Chondrocyte (in vitro differentiated cells): ENCODE measurements around the gene PILRA. TPM values are rescaled to one million over a fixed set of nuclear protein-coding genes. Genes with fewer than 3 reads are reported as not detected.
"Not testable (repeated sequence)": the region's sequence is repeated elsewhere in the genome, so short reads cannot be mapped to it uniquely, and the experiment has no call there.

ENCODE experiments used
- DNase-seq: peaks from one replicate; pipeline ENCODE4 v3.0.0; 2021; ENCODE audit warnings: mixed read lengths, low spot score
- H3K27ac Mint-ChIP-seq: one replicate; pipeline ENCODE4 v1.8.0; 2021; ENCODE audit warnings: mild to moderate bottlenecking, moderate library complexity, mixed read lengths; ENCODE audit not compliant: unreplicated experiment
- H3K27me3 Mint-ChIP-seq: 2 replicates; pipeline ENCODE4 v1.8.0; 2021; ENCODE audit warnings: low read depth, mixed read lengths
- H3K36me3 Mint-ChIP-seq: 2 replicates; pipeline ENCODE4 v1.8.0; 2021; ENCODE audit warnings: low read depth, mixed read lengths
- H3K4me1 Mint-ChIP-seq: 2 replicates; pipeline ENCODE4 v1.8.0; 2021; ENCODE audit warnings: low read depth, mild to moderate bottlenecking, mixed read lengths
- H3K4me3 Mint-ChIP-seq: one replicate; pipeline ENCODE4 v1.8.0; 2021; ENCODE audit warnings: mild to moderate bottlenecking, moderate library complexity, mixed read lengths; ENCODE audit not compliant: unreplicated experiment
- H3K9me3 Mint-ChIP-seq: 2 replicates; pipeline ENCODE4 v1.8.0; 2021; ENCODE audit warnings: low read depth, mixed read lengths
- long read RNA-seq: library from polyadenylated mRNA; stranded (forward); transcript quantifications from one replicate; pipeline ENCODE4 v2.0.0, GENCODE V29; 2021
- total RNA-seq: library from RNA; stranded (reverse); gene quantifications from 3 replicates; pipeline ENCODE4 v1.2.1, GENCODE V29; 2021
- TF ChIP-seq, protein P1 (sequence below): fragments of 200-600 bp; sonication (generic); IDR thresholded peaks from 2 replicates; pipeline ENCODE4 v1.5.0; 2021; ENCODE audit warnings: antibody characterized with exemption, mild to moderate bottlenecking, moderate library complexity

Gene PILRA
- 0.60 to 0.92 TPM (median 0.62 TPM) in 3 replicates for total RNA-seq
- long read RNA-seq = 0 reads

DNA sequence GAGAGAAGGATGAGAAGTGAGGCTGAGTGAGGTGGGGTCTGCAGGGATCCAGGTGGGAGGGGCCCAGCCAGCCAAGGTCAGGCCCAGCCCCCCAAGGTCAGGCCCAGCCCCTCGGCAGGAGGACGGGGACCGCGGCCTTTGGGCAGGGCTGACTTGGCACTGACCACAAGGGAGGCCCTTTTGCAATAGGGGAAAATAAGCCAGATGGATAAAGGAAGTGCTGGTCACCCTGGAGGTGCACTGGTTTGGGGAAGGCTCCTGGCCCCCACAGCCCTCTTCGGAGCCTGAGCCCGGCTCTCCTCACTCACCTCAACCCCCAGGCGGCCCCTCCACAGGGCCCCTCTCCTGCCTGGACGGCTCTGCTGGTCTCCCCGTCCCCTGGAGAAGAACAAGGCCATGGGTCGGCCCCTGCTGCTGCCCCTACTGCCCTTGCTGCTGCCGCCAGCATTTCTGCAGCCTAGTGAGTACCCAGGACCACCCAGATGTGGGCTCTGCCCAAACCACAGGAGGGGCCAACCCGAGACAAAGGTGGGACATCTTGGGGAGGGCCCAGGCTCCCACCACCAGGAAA, at the start of gene PILRA:
TSS of gene PILRA (plus strand) at position 227 of the 571 bp plus-strand sequence. CDS start at position 397, 170 bp downstream.
- no peaks in the 10 kb centered on the region for H3K9me3 Mint-ChIP-seq
- H3K4me3 Mint-ChIP-seq = no peak within 1 kb of the TSS
- H3K4me1 Mint-ChIP-seq = no peaks in the 10 kb centered on the region
- H3K27me3 Mint-ChIP-seq = no peaks in the 10 kb centered on the region
- peak; percentile 68 for DNase-seq
- H3K27ac Mint-ChIP-seq = no peak within 1 kb of the TSS
- no peaks in the 10 kb centered on the region for H3K36me3 Mint-ChIP-seq
- TF ChIP-seq, protein P1, sequence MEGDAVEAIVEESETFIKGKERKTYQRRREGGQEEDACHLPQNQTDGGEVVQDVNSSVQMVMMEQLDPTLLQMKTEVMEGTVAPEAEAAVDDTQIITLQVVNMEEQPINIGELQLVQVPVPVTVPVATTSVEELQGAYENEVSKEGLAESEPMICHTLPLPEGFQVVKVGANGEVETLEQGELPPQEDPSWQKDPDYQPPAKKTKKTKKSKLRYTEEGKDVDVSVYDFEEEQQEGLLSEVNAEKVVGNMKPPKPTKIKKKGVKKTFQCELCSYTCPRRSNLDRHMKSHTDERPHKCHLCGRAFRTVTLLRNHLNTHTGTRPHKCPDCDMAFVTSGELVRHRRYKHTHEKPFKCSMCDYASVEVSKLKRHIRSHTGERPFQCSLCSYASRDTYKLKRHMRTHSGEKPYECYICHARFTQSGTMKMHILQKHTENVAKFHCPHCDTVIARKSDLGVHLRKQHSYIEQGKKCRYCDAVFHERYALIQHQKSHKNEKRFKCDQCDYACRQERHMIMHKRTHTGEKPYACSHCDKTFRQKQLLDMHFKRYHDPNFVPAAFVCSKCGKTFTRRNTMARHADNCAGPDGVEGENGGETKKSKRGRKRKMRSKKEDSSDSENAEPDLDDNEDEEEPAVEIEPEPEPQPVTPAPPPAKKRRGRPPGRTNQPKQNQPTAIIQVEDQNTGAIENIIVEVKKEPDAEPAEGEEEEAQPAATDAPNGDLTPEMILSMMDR = no peak

DNA sequence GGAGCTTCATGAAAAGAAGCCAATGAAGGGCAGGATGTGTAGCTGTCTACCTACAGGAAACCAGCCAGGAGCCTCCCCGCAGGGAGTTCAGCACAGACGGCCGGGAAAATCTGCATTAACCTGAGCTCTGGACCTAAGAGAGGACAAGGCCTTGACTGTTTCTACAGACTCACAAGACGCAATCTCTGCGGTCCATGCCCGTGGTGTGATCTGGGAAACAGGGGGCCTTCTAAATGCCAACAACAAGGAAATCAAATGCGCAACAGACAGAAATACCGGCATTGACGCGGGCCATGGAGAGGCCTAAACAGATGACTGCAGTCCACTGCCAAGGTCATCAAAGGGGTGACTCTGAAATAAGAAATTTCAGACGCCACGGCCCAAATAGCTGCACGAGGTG, 49.1 kb upstream of the PILRA start:
- H3K9me3 Mint-ChIP-seq, H3K4me1 Mint-ChIP-seq, H3K27ac Mint-ChIP-seq, DNase-seq, H3K4me3 Mint-ChIP-seq, H3K27me3 Mint-ChIP-seq: not testable (repeated sequence)
- peaks cover 16% of the 10 kb centered on the region for H3K36me3 Mint-ChIP-seq

DNA sequence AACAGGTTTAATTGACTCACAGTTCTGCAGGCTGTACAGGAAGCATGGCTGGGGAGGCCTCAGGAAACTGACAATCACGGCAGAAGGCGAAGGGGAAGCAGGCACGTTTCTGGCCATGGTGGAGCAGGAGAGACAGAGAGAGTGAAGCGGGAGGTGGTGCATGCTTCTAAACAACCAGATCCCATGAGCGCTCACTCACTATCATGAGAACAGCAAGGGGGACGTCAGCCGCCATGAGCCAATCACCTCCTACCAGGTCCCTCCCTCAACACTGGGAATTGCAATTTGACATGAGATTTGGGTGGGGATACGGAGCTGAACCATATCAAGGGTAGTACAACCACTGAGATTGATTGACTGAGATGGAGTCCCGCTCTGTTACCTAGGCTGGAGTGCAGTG, 47.6 kb upstream of the PILRA start:
- H3K27ac Mint-ChIP-seq, H3K4me1 Mint-ChIP-seq, H3K27me3 Mint-ChIP-seq, H3K4me3 Mint-ChIP-seq, DNase-seq, H3K9me3 Mint-ChIP-seq: not testable (repeated sequence)
- H3K36me3 Mint-ChIP-seq = peaks cover 10% of the 10 kb centered on the region

DNA sequence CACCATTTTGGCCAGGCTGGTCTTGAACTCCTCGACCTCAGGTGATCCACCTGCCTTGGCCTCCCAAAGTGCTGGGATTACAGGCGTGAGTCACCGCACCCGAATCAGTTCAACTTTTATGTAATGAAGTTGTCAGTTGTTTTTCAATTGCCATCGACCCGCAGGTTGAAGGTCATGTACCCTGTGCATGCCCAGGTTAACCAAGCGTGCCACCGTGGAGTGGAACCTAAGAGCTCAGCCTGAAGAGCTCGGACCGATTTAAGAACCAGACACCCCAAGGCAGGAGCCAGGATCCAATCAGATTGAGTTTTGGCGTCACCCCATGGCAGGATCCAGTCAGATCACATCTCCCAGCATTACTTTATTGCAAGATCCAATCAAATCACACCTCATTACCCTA, 46.4 kb upstream of the PILRA start:
- not testable (repeated sequence) for H3K9me3 Mint-ChIP-seq, H3K4me1 Mint-ChIP-seq, H3K4me3 Mint-ChIP-seq, H3K36me3 Mint-ChIP-seq, DNase-seq, H3K27ac Mint-ChIP-seq, H3K27me3 Mint-ChIP-seq

DNA sequence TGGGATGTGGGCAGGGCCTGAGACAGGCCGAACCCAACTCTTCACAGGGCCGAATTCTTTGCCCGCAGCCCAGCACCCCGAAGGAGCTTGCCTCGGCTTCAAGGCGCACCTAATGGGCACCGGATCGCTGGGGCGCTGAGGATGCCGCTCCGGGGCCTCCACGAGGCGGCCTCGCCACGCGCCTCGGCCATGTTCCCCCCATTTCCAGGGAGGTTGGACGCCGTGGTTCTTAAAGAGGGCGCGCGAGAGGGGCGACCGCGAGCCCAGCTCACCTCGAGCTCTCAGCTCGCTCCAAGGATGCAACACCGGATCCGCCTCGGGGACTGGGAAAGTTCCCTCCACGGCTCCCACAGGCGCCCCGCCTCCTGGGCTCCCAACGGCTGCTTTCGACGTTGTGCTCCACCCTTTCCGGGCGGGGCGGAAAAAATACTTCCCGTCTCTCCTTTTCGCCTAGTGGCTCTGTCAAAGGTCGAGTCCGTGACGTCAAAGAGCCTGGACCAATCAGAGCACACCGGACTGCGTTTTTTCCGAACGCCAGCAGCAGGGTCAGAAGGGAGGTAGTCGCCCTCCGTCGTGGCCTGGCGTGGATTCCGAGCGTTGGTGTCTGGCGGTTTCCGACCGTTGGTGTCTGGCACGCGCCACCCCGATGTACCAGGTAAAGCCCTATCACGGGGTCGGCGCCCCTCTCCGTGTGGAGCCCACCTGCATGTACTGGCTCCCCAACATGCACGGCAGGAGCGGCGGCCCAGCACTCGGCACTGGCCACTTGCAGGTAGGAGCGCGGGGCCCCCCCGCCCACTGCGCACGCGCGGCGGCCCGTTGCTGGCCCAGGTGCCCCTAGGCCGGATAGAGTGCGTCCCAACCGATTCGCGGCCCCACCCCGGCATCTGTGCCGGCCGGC, 37.5 kb upstream of the PILRA start:
- not testable (repeated sequence) for H3K9me3 Mint-ChIP-seq, H3K36me3 Mint-ChIP-seq, H3K27me3 Mint-ChIP-seq, DNase-seq
- H3K27ac Mint-ChIP-seq = peak overlapping the region; percentile 94
- H3K4me1 Mint-ChIP-seq = peaks cover 13% of the 10 kb centered on the region
- H3K4me3 Mint-ChIP-seq = peak overlapping the region; percentile 87
- TF ChIP-seq, protein P1 = peak; percentile 40

DNA sequence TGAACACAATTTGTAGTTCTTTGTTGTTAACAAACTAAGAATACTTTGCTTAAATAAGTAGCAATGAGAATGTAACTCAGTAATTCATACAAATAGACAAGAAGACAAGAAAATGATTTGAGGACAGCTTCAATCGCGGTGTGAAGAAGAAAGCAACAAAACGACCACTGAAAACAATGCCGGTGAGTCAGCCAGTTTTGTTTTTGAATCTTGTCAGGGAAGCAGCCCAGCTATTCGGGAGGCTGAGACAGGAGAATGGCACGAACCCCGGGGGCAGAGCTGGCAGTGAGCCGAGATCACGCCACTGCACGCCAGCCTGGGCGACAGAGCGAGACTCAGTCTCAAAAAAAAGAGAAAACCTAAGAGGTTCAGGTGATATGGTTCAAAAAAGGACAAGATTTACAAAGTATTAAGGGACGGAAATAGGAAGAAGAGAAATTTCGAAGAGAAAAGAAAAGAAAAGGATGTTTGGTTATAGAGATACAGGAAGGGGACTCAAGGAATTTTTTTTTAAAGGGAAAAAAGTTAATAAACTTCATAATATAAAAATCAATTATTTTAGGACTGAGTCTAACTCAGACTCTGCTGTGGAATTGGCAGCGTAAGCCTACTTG, 35.1 kb upstream of the PILRA start:
- peak overlapping the region; percentile 70 for H3K27ac Mint-ChIP-seq
- not testable (repeated sequence) for H3K27me3 Mint-ChIP-seq, H3K9me3 Mint-ChIP-seq, H3K36me3 Mint-ChIP-seq, DNase-seq
- peaks cover 13% of the 10 kb centered on the region for H3K4me1 Mint-ChIP-seq
- H3K4me3 Mint-ChIP-seq = peak overlapping the region; percentile 25

DNA sequence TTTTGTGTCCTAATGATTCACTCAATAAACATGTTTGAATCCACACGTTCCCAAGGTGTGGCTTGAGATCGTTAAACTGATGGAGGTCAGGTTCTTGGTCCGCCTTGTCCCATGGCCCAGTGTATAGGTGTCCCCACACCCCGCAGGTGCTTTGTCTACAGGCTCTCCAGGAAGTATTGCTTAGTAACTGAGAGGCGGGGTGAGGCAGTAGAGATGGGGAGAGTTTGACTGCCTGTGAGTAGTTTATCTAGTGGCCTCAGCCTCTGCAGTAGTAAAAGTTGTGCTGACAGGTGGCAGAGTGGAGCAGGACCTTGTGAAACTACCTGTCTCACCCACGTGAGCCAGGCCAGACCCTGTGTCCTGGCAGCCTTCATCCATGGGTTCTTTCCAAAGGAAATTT, 32.0 kb upstream of the PILRA start:
- not testable (repeated sequence) for H3K4me3 Mint-ChIP-seq, H3K9me3 Mint-ChIP-seq, H3K27ac Mint-ChIP-seq, DNase-seq, H3K27me3 Mint-ChIP-seq
- Mint-ChIP-seq H3K4me1 (peaks cover 15% of the 10 kb centered on the region), H3K36me3 (peaks cover 13% of the 10 kb centered on the region)
